Fibroblast of skin of abdomen (primary cell): ENCODE data around the gene SLC19A1.

Source experiments
- DNase-seq: peaks from one replicate; pipeline ENCODE4 v3.0.0-alpha.2; 2013

Gene SLC19A1

GRCh38 chr21:45450423-45451090 is 91.7 kb downstream of the SLC19A1 start:
- DNase-seq = no peak

GRCh38 chr21:45449658-45450422 is 92.4 kb downstream of the SLC19A1 start:
- no peak for DNase-seq

GRCh38 chr21:45448810-45449657 is 93.2 kb downstream of the SLC19A1 start:
- no peak for DNase-seq

- no peak for DNase-seq
Measured at GRCh38 chr21:45448283-45448809, 93.9 kb downstream of the SLC19A1 start.
